ENCODE measurements around the gene CPSF3. TPM values are rescaled to one million over a fixed set of nuclear protein-coding genes. Genes with fewer than 3 reads are reported as not detected.

The CPSF3 gene
- total RNA-seq, 1 experiment from 2014 or later: 61.5 TPM

GRCh38 chr2:9428965-9429577, 5.6 kb downstream of the CPSF3 start:
- ChIA-PET POLR2A (ENCODE audit: unreplicated experiment) (no interaction called here), CTCF (no interaction called here)
- Histone ChIP-seq H3K79me2 (ENCODE audit: low read depth) (peaks cover 30% of the 10 kb centered on the region), H3K9me2 (ENCODE audit: insufficient read depth) (no peaks in the 10 kb centered on the region), H3K27ac (no peak overlapping the region), H4K20me1 (ENCODE audit: insufficient read depth) (no peaks in the 10 kb centered on the region), H3K36me3 (ENCODE audit: low read depth) (peaks cover 49% of the 10 kb centered on the region), H3K4me2 (no peak overlapping the region), H3K4me3 (no peak overlapping the region), H3K27me3 (ENCODE audit: insufficient read depth, low read depth) (no peaks in the 10 kb centered on the region), H3F3A (ENCODE audit: insufficient read depth, low read depth) (no peaks in the 10 kb centered on the region; the same call in 1 of the 2 replicates), H2AFZ (no peak overlapping the region), H3K9me3 (ENCODE audit: insufficient read depth, low read depth) (no peaks in the 10 kb centered on the region), H3K4me1 (replicated peaks; ENCODE audit: insufficient read depth) (peaks cover 13% of the 10 kb centered on the region)
- BruUV-seq (replicated peaks): no TSS peak
- no peak for TF ChIP-seq EZH2 (IDR thresholded peaks at IDR 0.05; ENCODE audit: low read depth)
- intact Hi-C loops (cut with micrococcal nuclease; ENCODE audit: unreplicated experiment): no loop called here
- no peak for DNase-seq

- Histone ChIP-seq H4K20me1 (ENCODE audit: insufficient read depth) (no peaks in the 10 kb centered on the region), H3K4me3 (no peak overlapping the region), H2AFZ (no peak overlapping the region), H3F3A (ENCODE audit: insufficient read depth, low read depth) (no peaks in the 10 kb centered on the region; the same call in 1 of the 2 replicates), H3K27me3 (ENCODE audit: insufficient read depth, low read depth) (no peaks in the 10 kb centered on the region), H3K79me2 (ENCODE audit: low read depth) (peaks cover 15% of the 10 kb centered on the region), H3K4me2 (no peak overlapping the region), H3K27ac (no peak overlapping the region), H3K4me1 (replicated peaks; ENCODE audit: insufficient read depth) (no peaks in the 10 kb centered on the region), H3K36me3 (ENCODE audit: low read depth) (peaks cover 48% of the 10 kb centered on the region), H3K9me2 (ENCODE audit: insufficient read depth) (no peaks in the 10 kb centered on the region), H3K9me3 (ENCODE audit: insufficient read depth, low read depth) (no peaks in the 10 kb centered on the region)
- intact Hi-C loops (cut with micrococcal nuclease; ENCODE audit: unreplicated experiment): no loop called here
- ChIA-PET POLR2A (ENCODE audit: unreplicated experiment) (no interaction called here), CTCF (no interaction called here)
- no peak for DNase-seq
- no TSS peak for BruUV-seq (replicated peaks)
- TF ChIP-seq CTCF (conservative IDR thresholded peaks at IDR 0.05): no peak
- TF ChIP-seq EZH2 (IDR thresholded peaks at IDR 0.05; ENCODE audit: low read depth): no peak
Measured at GRCh38 chr2:9430316-9431293, 7.2 kb downstream of the CPSF3 start.

- Histone ChIP-seq H2AFZ (no peak overlapping the region), H3K79me2 (ENCODE audit: low read depth) (no peaks in the 10 kb centered on the region), H3K4me1 (replicated peaks; ENCODE audit: insufficient read depth) (no peaks in the 10 kb centered on the region), H3K27me3 (ENCODE audit: insufficient read depth, low read depth) (no peaks in the 10 kb centered on the region), H3K4me3 (no peak overlapping the region), H3K9me2 (ENCODE audit: insufficient read depth) (no peaks in the 10 kb centered on the region), H3K27ac (no peak overlapping the region), H3K36me3 (ENCODE audit: low read depth) (peaks cover 58% of the 10 kb centered on the region), H3F3A (ENCODE audit: insufficient read depth, low read depth) (0 out of 2 replicates have a peak, but pooled peaks cover 10% of the 10 kb centered on the region), H4K20me1 (ENCODE audit: insufficient read depth) (no peaks in the 10 kb centered on the region), H3K9me3 (ENCODE audit: insufficient read depth, low read depth) (no peaks in the 10 kb centered on the region), H3K4me2 (no peak overlapping the region)
- POLR2A ChIA-PET (ENCODE audit: unreplicated experiment): no interaction called here
- intact Hi-C loops (cut with micrococcal nuclease; ENCODE audit: unreplicated experiment): no loop called here
- DNase-seq: no peak
- TF ChIP-seq EZH2 (IDR thresholded peaks at IDR 0.05; ENCODE audit: low read depth) (no peak), CTCF (conservative IDR thresholded peaks at IDR 0.05) (no peak)
- CTCF ChIA-PET: no interaction called here
- BruUV-seq (replicated peaks): no TSS peak
Measured at GRCh38 chr2:9434489-9434888, 11.0 kb downstream of the CPSF3 start.
